ENCODE data around the gene VASH1. TPM values are rescaled to one million over a fixed set of nuclear protein-coding genes. Genes with fewer than 3 reads are reported as not detected.

Gene VASH1
- total RNA-seq, 2 donors from 2014 or later = 10.3 to 19.8 TPM

GRCh38 chr14:76755610-76756370, 5.5 kb upstream of the VASH1 start:
- Mint-ChIP-seq H3K4me3 (no peak overlapping the region), H3K9me3 (no peaks in the 10 kb centered on the region), H3K27ac (no peak overlapping the region), H3K4me1 (peaks cover 3% of the 10 kb centered on the region), H3K36me3 (ENCODE audit: low read depth) (no peaks in the 10 kb centered on the region), H3K27me3 (ENCODE audit: insufficient read depth) (peaks cover 58% of the 10 kb centered on the region)
- WGBS, 2 experiments (ENCODE audit: insufficient coverage in 1 of 2, insufficient read length in 1 of 2) = 80 to 81% methylated on average over 6 to 9 of the region's 9 CpGs
- Histone ChIP-seq H3K27ac (ENCODE audit: low read depth, low read length) (no peak overlapping the region), H3K27me3 (ENCODE audit: control insufficient read depth, insufficient read depth, low read length, poor library complexity, severe bottlenecking) (peaks cover 21% of the 10 kb centered on the region), H3K4me3 (ENCODE audit: low read length) (no peak overlapping the region), H3K9ac (ENCODE audit: extremely low read depth, low read length, poor library complexity, severe bottlenecking) (no peak overlapping the region), H3K4me1 (ENCODE audit: control insufficient read depth, insufficient read depth, low read length) (no peaks in the 10 kb centered on the region), H3K9me3 (ENCODE audit: control insufficient read depth, low read length) (no peaks in the 10 kb centered on the region), H3K36me3 (ENCODE audit: control insufficient read depth, insufficient read depth, low read length) (no peaks in the 10 kb centered on the region)
- DNase-seq = no peak
- TF ChIP-seq, protein P1, sequence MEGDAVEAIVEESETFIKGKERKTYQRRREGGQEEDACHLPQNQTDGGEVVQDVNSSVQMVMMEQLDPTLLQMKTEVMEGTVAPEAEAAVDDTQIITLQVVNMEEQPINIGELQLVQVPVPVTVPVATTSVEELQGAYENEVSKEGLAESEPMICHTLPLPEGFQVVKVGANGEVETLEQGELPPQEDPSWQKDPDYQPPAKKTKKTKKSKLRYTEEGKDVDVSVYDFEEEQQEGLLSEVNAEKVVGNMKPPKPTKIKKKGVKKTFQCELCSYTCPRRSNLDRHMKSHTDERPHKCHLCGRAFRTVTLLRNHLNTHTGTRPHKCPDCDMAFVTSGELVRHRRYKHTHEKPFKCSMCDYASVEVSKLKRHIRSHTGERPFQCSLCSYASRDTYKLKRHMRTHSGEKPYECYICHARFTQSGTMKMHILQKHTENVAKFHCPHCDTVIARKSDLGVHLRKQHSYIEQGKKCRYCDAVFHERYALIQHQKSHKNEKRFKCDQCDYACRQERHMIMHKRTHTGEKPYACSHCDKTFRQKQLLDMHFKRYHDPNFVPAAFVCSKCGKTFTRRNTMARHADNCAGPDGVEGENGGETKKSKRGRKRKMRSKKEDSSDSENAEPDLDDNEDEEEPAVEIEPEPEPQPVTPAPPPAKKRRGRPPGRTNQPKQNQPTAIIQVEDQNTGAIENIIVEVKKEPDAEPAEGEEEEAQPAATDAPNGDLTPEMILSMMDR (conservative IDR thresholded peaks at IDR 0.05) = no peak

DNA sequence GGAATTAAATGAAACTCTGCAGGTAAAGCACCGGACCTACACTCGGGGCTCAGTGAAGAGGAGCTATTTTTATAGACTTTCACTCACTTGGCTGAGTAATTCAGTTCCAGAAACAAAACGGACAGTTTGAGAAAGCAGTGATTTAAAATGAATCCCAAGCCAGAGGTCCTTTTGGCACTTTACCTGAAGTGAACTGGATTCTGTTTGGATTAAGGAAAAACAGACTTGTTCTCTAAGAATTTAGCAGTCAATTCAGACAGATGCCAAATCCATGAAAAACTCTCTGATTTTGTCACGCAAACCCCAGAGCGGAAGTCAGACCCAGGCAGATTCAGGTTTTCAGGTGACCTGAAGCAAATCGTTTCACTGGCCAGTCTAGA, 4.9 kb upstream of the VASH1 start:
- Histone ChIP-seq H3K4me1 (ENCODE audit: control insufficient read depth, insufficient read depth, low read length) (no peaks in the 10 kb centered on the region), H3K36me3 (ENCODE audit: control insufficient read depth, insufficient read depth, low read length) (no peaks in the 10 kb centered on the region), H3K27me3 (ENCODE audit: control insufficient read depth, insufficient read depth, low read length, poor library complexity, severe bottlenecking) (peaks cover 24% of the 10 kb centered on the region), H3K4me3 (ENCODE audit: low read length) (no peak overlapping the region), H3K9me3 (ENCODE audit: control insufficient read depth, low read length) (no peaks in the 10 kb centered on the region), H3K9ac (ENCODE audit: extremely low read depth, low read length, poor library complexity, severe bottlenecking) (no peak overlapping the region), H3K27ac (ENCODE audit: low read depth, low read length) (no peak overlapping the region)
- no peak overlapping the region for H3K27ac Mint-ChIP-seq
- H3K4me3 Mint-ChIP-seq = no peak overlapping the region
- H3K4me1 Mint-ChIP-seq = peaks cover 5% of the 10 kb centered on the region
- H3K27me3 Mint-ChIP-seq (ENCODE audit: insufficient read depth) = peaks cover 62% of the 10 kb centered on the region
- H3K9me3 Mint-ChIP-seq = no peaks in the 10 kb centered on the region
- no peaks in the 10 kb centered on the region for H3K36me3 Mint-ChIP-seq (ENCODE audit: low read depth)
- TF ChIP-seq, protein P1 (conservative IDR thresholded peaks at IDR 0.05) = no peak
- WGBS, 2 experiments (ENCODE audit: insufficient coverage in 1 of 2, insufficient read length in 1 of 2) = 87 to 94% methylated on average over 6 of the region's 6 CpGs
- no peak for DNase-seq

DNA sequence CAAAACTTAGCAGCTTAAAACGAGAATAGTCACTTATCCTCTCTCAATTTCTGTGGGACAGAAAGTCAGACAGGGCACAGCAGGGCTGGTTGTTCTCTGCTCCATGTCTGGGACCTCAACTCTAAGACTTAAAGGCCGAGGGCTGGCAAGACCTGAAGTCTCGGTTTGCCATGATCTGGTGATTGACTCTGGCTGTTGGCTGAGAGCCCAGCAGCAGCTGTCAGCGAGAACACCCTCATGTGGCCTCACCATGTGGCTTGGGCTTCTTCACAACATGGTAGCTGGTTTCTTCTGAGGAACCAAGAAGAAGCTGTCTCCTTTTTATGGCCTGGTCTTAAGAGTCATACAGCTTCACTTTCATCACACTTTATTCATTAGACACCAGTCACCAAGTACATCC, 1.7 kb upstream of the VASH1 start:
- peak; percentile 33 for DNase-seq
- Histone ChIP-seq H3K27ac (ENCODE audit: low read depth, low read length) (no peak overlapping the region), H3K4me3 (ENCODE audit: low read length) (no peak overlapping the region), H3K9ac (ENCODE audit: extremely low read depth, low read length, poor library complexity, severe bottlenecking) (no peak overlapping the region), H3K36me3 (ENCODE audit: control insufficient read depth, insufficient read depth, low read length) (no peaks in the 10 kb centered on the region), H3K27me3 (ENCODE audit: control insufficient read depth, insufficient read depth, low read length, poor library complexity, severe bottlenecking) (peaks cover 50% of the 10 kb centered on the region), H3K9me3 (ENCODE audit: control insufficient read depth, low read length) (no peaks in the 10 kb centered on the region), H3K4me1 (ENCODE audit: control insufficient read depth, insufficient read depth, low read length) (no peaks in the 10 kb centered on the region)
- peaks cover 3% of the 10 kb centered on the region for H3K36me3 Mint-ChIP-seq (ENCODE audit: low read depth)
- H3K9me3 Mint-ChIP-seq = no peaks in the 10 kb centered on the region
- TF ChIP-seq, protein P1 (conservative IDR thresholded peaks at IDR 0.05) = no peak
- H3K4me3 Mint-ChIP-seq = no peak overlapping the region
- H3K4me1 Mint-ChIP-seq = peaks cover 5% of the 10 kb centered on the region
- peaks cover 72% of the 10 kb centered on the region for H3K27me3 Mint-ChIP-seq (ENCODE audit: insufficient read depth)
- no peak overlapping the region for H3K27ac Mint-ChIP-seq
- 91 to 100% methylated on average over 3 to 4 of the region's 4 CpGs for WGBS, 2 experiments (ENCODE audit: insufficient coverage in 1 of 2, insufficient read length in 1 of 2)
